Endothelial cell of umbilical vein (primary cell): ENCODE results near the gene DHX35.

Experiments
- EZH2 ChIP-seq: IDR thresholded peaks from 2 replicates; pipeline ENCODE4 v1.6.1; 2012; ENCODE audit warnings: borderline replicate concordance, low read depth, mild to moderate bottlenecking, moderate library complexity, low read length, inconsistent platforms; ENCODE audit not compliant: severe bottlenecking
- GATA2 ChIP-seq: IDR thresholded peaks from 2 replicates; pipeline ENCODE4 v1.7.0; 2011; ENCODE audit warnings: low read depth, mild to moderate bottlenecking, moderate library complexity, mixed read lengths, low read length; ENCODE audit not compliant: insufficient read length, insufficient read depth
- JUN ChIP-seq: IDR thresholded peaks from 2 replicates; pipeline ENCODE4 v1.6.1; 2011; ENCODE audit warnings: borderline replicate concordance, low read depth; ENCODE audit not compliant: insufficient read length, insufficient read depth
- POLR2A ChIP-seq: IDR thresholded peaks from 2 replicates; pipeline ENCODE4 v1.6.1; 2012; ENCODE audit warnings: low read depth, mild to moderate bottlenecking, control low read depth, low read length
- POLR2AphosphoS5 ChIP-seq: IDR thresholded peaks from 2 replicates; pipeline ENCODE4 v1.6.1; 2012; ENCODE audit warnings: low read depth, mild to moderate bottlenecking, control low read depth, low read length, moderate library complexity; ENCODE audit not compliant: insufficient read depth
- TF ChIP-seq, protein P1 (sequence below), 2 donors: IDR thresholded peaks; 1 replicate in 1 of 2; 2 replicates in 1 of 2; pipeline ENCODE4 v1.5.1; 2011; ENCODE audit warnings: low read length in 2 of 2, mild to moderate bottlenecking in 2 of 2, moderate library complexity in 2 of 2, control low read depth in 1 of 2, inconsistent platforms in 1 of 2, low read depth in 1 of 2; ENCODE audit not compliant: insufficient read depth in 1 of 2; ENCODE audit errors: extremely low read depth in 1 of 2
- TF ChIP-seq, protein P2 (sequence below): IDR thresholded peaks from 2 replicates; pipeline ENCODE4 v1.6.1; 2011; ENCODE audit not compliant: insufficient read depth, insufficient read length

DNA sequence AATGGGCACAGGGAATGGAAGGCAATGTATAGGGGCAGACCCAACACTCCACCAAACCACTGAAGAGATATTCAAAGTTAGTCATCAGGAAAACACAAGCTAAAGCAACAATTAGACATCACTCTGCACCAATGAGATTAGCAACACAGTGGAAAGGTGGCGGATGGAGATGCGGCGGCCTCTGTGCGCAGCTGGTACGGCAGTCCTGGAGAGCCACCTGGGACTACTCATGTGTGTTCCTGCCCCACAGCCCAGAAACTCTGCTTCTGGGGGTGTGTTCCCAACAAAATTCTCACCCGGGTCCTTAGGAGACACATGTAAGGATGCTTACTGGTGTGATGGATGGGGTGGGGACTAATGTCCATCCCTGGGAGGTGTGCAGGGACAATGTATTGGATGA is 82.4 kb downstream of the DHX35 start:
- TF ChIP-seq, protein P1, sequence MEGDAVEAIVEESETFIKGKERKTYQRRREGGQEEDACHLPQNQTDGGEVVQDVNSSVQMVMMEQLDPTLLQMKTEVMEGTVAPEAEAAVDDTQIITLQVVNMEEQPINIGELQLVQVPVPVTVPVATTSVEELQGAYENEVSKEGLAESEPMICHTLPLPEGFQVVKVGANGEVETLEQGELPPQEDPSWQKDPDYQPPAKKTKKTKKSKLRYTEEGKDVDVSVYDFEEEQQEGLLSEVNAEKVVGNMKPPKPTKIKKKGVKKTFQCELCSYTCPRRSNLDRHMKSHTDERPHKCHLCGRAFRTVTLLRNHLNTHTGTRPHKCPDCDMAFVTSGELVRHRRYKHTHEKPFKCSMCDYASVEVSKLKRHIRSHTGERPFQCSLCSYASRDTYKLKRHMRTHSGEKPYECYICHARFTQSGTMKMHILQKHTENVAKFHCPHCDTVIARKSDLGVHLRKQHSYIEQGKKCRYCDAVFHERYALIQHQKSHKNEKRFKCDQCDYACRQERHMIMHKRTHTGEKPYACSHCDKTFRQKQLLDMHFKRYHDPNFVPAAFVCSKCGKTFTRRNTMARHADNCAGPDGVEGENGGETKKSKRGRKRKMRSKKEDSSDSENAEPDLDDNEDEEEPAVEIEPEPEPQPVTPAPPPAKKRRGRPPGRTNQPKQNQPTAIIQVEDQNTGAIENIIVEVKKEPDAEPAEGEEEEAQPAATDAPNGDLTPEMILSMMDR (IDR thresholded peaks at IDR 0.05; ENCODE audit: extremely low read depth in 1 of 2, insufficient read depth in 1 of 2, low read depth in 1 of 2, low read length in 2 of 2) = no peak
- TF ChIP-seq, protein P2, sequence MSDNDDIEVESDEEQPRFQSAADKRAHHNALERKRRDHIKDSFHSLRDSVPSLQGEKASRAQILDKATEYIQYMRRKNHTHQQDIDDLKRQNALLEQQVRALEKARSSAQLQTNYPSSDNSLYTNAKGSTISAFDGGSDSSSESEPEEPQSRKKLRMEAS = no peak
- TF ChIP-seq GATA2 = no peak
- no peak for TF ChIP-seq POLR2AphosphoS5
- no peak for TF ChIP-seq POLR2A
- TF ChIP-seq JUN = no peak
- no peak for TF ChIP-seq EZH2
